HepG2 (cell line): Measurements from ENCODE around the gene CPNE1. TPM values are rescaled to one million over a fixed set of nuclear protein-coding genes. Genes with fewer than 3 reads are reported as not detected.

Experiments used
- AFF4 ChIP-seq: sonication (generic); formaldehyde crosslinking; IDR thresholded peaks from 2 replicates; pipeline ENCODE4 v1.4.0; 2020; ENCODE audit warnings: missing genetic modification reagents
- FOSL2 ChIP-seq: sonication (generic); formaldehyde crosslinking; IDR thresholded peaks from 2 replicates; pipeline ENCODE4 v1.4.0; 2020; ENCODE audit warnings: missing genetic modification reagents
- FOXM1 ChIP-seq: sonication (generic); formaldehyde crosslinking; IDR thresholded peaks from 2 replicates; pipeline ENCODE4 v1.5.0; 2020; ENCODE audit warnings: missing genetic modification reagents
- KAT8 ChIP-seq: IDR thresholded peaks from 2 replicates; pipeline ENCODE4 v1.6.1; 2016; ENCODE audit warnings: missing genetic modification reagents, missing compliant biosample characterization
- MBNL3 ChIP-seq: fragments of 250-450 bp; sonication (Bioruptor Pico); conservative IDR thresholded peaks from 2 replicates; pipeline ENCODE4 v1.8.0; 2022; ENCODE audit warnings: mild to moderate bottlenecking, inconsistent platforms
- NR2F2 ChIP-seq: IDR thresholded peaks from 2 replicates; pipeline ENCODE4 v1.6.1; 2012; ENCODE audit warnings: low read depth, inconsistent platforms, borderline replicate concordance
- SCMH1 ChIP-seq: sonication (generic); formaldehyde crosslinking; IDR thresholded peaks from 2 replicates; pipeline ENCODE4 v1.9.0; 2021; ENCODE audit warnings: missing genetic modification reagents, mild to moderate bottlenecking, borderline replicate concordance
- ZNF234 ChIP-seq: sonication (generic); formaldehyde crosslinking; conservative IDR thresholded peaks from 2 replicates; pipeline ENCODE4 v1.5.1; 2020; ENCODE audit warnings: mild to moderate bottlenecking, missing genetic modification reagents
- ZNF407 ChIP-seq: sonication (generic); formaldehyde crosslinking; IDR thresholded peaks from one replicate; pipeline ENCODE4 v1.5.1; 2020; ENCODE audit warnings: mild to moderate bottlenecking, missing genetic modification reagents; ENCODE audit errors: not compliant biosample characterization
- ZNF468 ChIP-seq: sonication (generic); formaldehyde crosslinking; IDR thresholded peaks from 2 replicates; pipeline ENCODE4 v1.8.0; 2022; ENCODE audit warnings: mild to moderate bottlenecking, moderate library complexity, missing genetic modification reagents
- ZNF549 ChIP-seq: sonication (generic); formaldehyde crosslinking; IDR thresholded peaks from 2 replicates; pipeline ENCODE4 v1.5.0; 2020; ENCODE audit warnings: missing genetic modification reagents
- ZNF674 ChIP-seq: sonication (generic); formaldehyde crosslinking; IDR thresholded peaks from 2 replicates; pipeline ENCODE4 v1.5.0; 2020; ENCODE audit warnings: low read depth, mild to moderate bottlenecking, missing genetic modification reagents
- polyA plus RNA-seq, 8 experiments: library from polyadenylated mRNA; depleted of rRNA in 3 of 8; stranded (reverse) in 7 of 8; unstranded in 1 of 8; fragments of >200 nt; fragmentation: Illumina TruSeq in 4 of 8; extraction: Trizol in 4 of 8; gene quantifications; 2 replicates each; pipeline versions ENCODE4 v1.2.1 to v1.2.3, GENCODE V29; 2011 to 2016; ENCODE audit warnings: low read depth in 4 of 8, missing spikeins in 1 of 8, mixed read lengths in 1 of 8; ENCODE audit not compliant: insufficient read depth in 1 of 8
- total RNA-seq, 5 experiments: library from RNA; depleted of rRNA; stranded (reverse); fragments of >200 nt; fragmentation: Illumina TruSeq; extraction: Trizol; gene quantifications; 2 replicates each; pipeline ENCODE4 v1.2.3, GENCODE V29; 2016; ENCODE audit warnings: low read depth in 1 of 5
- TF ChIP-seq, protein P1 (sequence below): IDR thresholded peaks from 2 replicates; pipeline ENCODE4 v1.6.1; 2016; ENCODE audit warnings: mild to moderate bottlenecking
- TF ChIP-seq, protein P2 (sequence below): sonication (generic); formaldehyde crosslinking; IDR thresholded peaks from 2 replicates; pipeline ENCODE4 v1.8.0; 2023; ENCODE audit warnings: mild to moderate bottlenecking, missing genetic modification reagents

Gene CPNE1
- total and polyA plus RNA-seq, 2 of the 13 experiments (the other 11 are each of a cell fraction or from before 2014, with no cell fraction given): 408 to 431 TPM

DNA sequence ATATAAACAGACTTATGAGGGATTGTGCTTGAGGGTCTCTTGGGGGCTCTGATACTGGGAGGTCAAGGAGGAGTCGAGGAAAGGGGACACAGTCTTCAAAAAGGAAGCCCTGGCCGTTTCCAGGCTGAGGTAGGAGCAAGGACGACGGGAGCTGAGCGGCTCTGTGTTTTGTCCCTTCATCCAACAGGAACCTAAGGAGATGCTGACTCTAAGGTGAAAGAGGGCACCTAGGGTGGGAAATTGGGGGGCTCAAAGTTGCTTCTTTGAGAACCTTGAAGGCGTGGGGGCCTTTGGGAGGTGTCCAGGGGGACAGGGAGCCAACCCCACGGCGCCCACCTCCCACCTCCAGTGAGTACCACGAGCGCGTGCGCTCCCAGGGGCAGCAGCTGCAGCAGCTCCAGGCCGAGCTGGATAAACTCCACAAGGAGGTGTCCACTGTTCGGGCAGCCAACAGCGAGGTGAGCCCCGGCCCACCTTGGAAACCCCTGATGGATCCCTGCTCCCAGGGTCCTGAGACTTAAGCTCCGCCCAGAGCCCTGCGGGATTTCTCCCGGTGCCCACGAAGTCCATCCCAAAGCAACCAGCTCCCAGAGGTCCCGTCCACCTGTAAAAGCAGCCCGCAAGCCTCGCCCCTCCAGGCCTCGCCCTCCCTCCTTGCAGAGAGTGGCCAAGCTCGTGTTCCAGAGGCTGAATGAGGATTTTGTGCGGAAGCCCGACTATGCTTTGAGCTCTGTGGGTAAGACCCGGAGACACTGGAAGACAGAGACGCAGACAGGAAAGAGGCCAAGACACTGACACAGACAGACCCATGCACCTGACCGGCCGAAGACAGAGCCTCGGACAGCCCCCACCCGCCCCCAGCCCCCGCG is 46.2 kb downstream of the CPNE1 start (continued):
- TF ChIP-seq ZNF407 (CRISPR knock-in tag): no peak
- no peak for TF ChIP-seq MBNL3 (CRISPR knock-in tag)
- no peak for TF ChIP-seq ZNF674 (CRISPR knock-in tag)
- no peak for TF ChIP-seq KAT8 (CRISPR knock-in tag)
- TF ChIP-seq ZNF549: no peak
- no peak for TF ChIP-seq ZNF234
- TF ChIP-seq FOXM1 (CRISPR knock-in tag): no peak
- TF ChIP-seq ZNF468: no peak
- no peak for TF ChIP-seq AFF4
- no peak for TF ChIP-seq SCMH1
- TF ChIP-seq, protein P1, sequence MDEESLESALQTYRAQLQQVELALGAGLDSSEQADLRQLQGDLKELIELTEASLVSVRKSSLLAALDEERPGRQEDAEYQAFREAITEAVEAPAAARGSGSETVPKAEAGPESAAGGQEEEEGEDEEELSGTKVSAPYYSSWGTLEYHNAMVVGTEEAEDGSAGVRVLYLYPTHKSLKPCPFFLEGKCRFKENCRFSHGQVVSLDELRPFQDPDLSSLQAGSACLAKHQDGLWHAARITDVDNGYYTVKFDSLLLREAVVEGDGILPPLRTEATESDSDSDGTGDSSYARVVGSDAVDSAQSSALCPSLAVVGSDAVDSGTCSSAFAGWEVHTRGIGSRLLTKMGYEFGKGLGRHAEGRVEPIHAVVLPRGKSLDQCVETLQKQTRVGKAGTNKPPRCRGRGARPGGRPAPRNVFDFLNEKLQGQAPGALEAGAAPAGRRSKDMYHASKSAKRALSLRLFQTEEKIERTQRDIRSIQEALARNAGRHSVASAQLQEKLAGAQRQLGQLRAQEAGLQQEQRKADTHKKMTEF (CRISPR knock-in tag): no peak
- TF ChIP-seq, protein P2, sequence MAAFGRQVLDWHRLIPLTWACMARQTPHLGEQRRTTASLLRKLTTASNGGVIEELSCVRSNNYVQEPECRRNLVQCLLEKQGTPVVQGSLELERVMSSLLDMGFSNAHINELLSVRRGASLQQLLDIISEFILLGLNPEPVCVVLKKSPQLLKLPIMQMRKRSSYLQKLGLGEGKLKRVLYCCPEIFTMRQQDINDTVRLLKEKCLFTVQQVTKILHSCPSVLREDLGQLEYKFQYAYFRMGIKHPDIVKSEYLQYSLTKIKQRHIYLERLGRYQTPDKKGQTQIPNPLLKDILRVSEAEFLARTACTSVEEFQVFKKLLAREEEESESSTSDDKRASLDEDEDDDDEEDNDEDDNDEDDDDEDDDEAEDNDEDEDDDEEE: no peak
- TF ChIP-seq NR2F2: 0 out of 2 replicates have a peak, but pooled peaks have one; percentile 38
- no peak for TF ChIP-seq FOSL2 (CRISPR knock-in tag)
